ENCODE data around the gene EEF1G. TPM values are rescaled to one million over a fixed set of nuclear protein-coding genes. Genes with fewer than 3 reads are reported as not detected.

The EEF1G gene
- total RNA-seq, 1 experiment from 2014 or later: 1,815 TPM

DNA sequence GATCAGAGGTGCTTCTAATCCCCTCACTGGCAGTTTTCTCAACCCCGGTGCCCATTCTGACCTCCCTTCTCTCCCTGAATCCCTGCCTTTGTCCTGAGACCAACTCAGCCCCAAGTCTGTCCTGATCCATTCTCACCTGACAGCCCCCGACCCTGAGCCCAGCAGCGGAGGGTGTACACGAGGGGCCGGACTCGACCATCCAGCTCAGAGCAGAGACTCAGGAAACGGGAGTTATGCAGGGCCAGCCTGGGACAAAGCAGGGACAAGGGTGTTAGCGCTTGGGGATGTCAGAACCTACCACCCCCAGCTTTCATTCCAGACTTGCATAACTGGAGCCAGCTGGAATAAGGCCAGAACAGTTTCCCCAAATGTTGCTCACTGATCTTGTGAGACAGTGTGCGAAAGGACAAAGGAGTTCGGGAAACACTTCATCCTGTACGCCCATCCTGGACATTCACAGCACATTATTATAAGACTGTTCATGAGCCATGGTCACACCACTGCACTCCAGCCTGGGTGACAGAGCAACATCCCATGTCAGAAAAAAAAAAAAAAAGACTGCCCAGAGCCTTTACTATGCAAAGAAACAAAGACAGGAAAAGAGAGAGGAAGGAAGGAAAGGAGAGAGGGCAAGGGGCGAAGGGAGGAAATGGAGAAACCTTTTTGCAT lies 3.5 kb upstream of the EEF1G start:
- Histone ChIP-seq H3K27ac (ENCODE audit: low read length) (no peak overlapping the region), H3K4me2 (ENCODE audit: low read length) (no peak overlapping the region), H3K9ac (ENCODE audit: low read length) (no peak overlapping the region), H3K4me3 (ENCODE audit: low read length) (no peak overlapping the region), H3K36me3 (ENCODE audit: low read depth, low read length) (peaks cover 30% of the 10 kb centered on the region), H3F3A (ENCODE audit: low read length, unreplicated experiment) (no peaks in the 10 kb centered on the region), H3K79me2 (ENCODE audit: low read length) (peaks cover 41% of the 10 kb centered on the region), H3K9me2 (replicated peaks; ENCODE audit: low read length) (no peaks in the 10 kb centered on the region), H4K20me1 (ENCODE audit: low read length) (peaks cover 6% of the 10 kb centered on the region), H2AFZ (ENCODE audit: low read length) (no peak overlapping the region), H3K4me1 (ENCODE audit: insufficient read depth, low read length) (peaks cover 20% of the 10 kb centered on the region), H3K9me3 (ENCODE audit: low read length) (no peaks in the 10 kb centered on the region), H3K27me3 (ENCODE audit: low read length) (no peaks in the 10 kb centered on the region)
- POLR2A ChIA-PET (ENCODE audit: unreplicated experiment): interaction anchor here (0.7 kb wide), 1 partner anchor 14 kb away, joined by 7 read pairs; no protein-coding TSS in a partner anchor
- no TSS peak for BruUV-seq (replicated peaks)
- CTCF ChIA-PET: interaction anchor here (0.7 kb wide), 2 partner anchors 103 to 182 kb away, joined by 4 to 8 read pairs; no protein-coding TSS in a partner anchor
- ATAC-seq (no peak), DNase-seq (no peak)
- TF ChIP-seq EZH2phosphoT487 (IDR thresholded peaks at IDR 0.05; ENCODE audit: borderline replicate concordance, low read length): no peak
- TF ChIP-seq EZH2 (IDR thresholded peaks at IDR 0.05; ENCODE audit: low read length, unreplicated experiment): no peak
- intact Hi-C loops (cut with micrococcal nuclease): no loop called here

DNA sequence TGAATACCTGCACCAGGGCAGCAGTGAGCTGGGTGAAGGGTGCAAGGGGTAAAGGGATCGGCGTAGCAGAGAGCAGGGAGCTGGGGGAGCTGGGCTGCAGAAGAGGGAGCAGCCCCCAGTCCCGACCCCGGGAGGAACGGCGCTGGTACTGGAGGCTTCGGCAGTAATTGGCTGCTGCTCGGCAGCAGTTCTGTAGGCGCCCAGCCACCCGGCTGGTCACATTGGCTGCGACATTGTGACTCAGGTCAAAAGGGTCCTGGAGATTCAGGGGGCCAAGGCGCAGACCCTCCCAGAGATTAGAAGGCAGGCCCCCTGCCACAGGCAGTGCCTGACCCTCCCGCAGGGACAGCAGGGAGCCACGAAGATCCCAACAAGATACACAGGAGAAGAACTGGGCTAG lies 2.1 kb upstream of the EEF1G start:
- BruUV-seq (replicated peaks): no TSS peak
- H3K79me2 ChIP-seq (ENCODE audit: low read length): peaks cover 54% of the 10 kb centered on the region
- H3K4me2 ChIP-seq (ENCODE audit: low read length): peak overlapping the region; percentile 99
- peaks cover 19% of the 10 kb centered on the region for H4K20me1 ChIP-seq (ENCODE audit: low read length)
- peak overlapping the region; percentile 98; the same call in 1 of the 2 replicates for H3K9ac ChIP-seq (ENCODE audit: low read length)
- DNase-seq (no peak), ATAC-seq (no peak)
- peak overlapping the region; percentile 94; the same call in 1 of the 2 replicates for H3K4me3 ChIP-seq (ENCODE audit: low read length)
- ChIA-PET POLR2A (ENCODE audit: unreplicated experiment) (no interaction called here), CTCF (no interaction called here)
- no peak overlapping the region for H3K27ac ChIP-seq (ENCODE audit: low read length)
- no peaks in the 10 kb centered on the region for H3K9me2 ChIP-seq (replicated peaks; ENCODE audit: low read length)
- no peaks in the 10 kb centered on the region for H3K27me3 ChIP-seq (ENCODE audit: low read length)
- H3F3A ChIP-seq (ENCODE audit: low read length, unreplicated experiment): no peaks in the 10 kb centered on the region
- no peaks in the 10 kb centered on the region for H3K9me3 ChIP-seq (ENCODE audit: low read length)
- TF ChIP-seq, protein P1, sequence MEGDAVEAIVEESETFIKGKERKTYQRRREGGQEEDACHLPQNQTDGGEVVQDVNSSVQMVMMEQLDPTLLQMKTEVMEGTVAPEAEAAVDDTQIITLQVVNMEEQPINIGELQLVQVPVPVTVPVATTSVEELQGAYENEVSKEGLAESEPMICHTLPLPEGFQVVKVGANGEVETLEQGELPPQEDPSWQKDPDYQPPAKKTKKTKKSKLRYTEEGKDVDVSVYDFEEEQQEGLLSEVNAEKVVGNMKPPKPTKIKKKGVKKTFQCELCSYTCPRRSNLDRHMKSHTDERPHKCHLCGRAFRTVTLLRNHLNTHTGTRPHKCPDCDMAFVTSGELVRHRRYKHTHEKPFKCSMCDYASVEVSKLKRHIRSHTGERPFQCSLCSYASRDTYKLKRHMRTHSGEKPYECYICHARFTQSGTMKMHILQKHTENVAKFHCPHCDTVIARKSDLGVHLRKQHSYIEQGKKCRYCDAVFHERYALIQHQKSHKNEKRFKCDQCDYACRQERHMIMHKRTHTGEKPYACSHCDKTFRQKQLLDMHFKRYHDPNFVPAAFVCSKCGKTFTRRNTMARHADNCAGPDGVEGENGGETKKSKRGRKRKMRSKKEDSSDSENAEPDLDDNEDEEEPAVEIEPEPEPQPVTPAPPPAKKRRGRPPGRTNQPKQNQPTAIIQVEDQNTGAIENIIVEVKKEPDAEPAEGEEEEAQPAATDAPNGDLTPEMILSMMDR (conservative IDR thresholded peaks at IDR 0.05; ENCODE audit: low read depth, low read length): no peak
- no peak for TF ChIP-seq EZH2 (IDR thresholded peaks at IDR 0.05; ENCODE audit: low read length, unreplicated experiment)
- TF ChIP-seq EZH2phosphoT487 (IDR thresholded peaks at IDR 0.05; ENCODE audit: borderline replicate concordance, low read length): no peak
- H3K4me1 ChIP-seq (ENCODE audit: insufficient read depth, low read length): peaks cover 33% of the 10 kb centered on the region
- H3K36me3 ChIP-seq (ENCODE audit: low read depth, low read length): peaks cover 37% of the 10 kb centered on the region
- intact Hi-C loops (cut with micrococcal nuclease): loop anchor here (1.0 kb wide), 1 partner anchor 15 kb away; the partner anchor contains the start of gene TUT1
- H2AFZ ChIP-seq (ENCODE audit: low read length): no peak overlapping the region

DNA sequence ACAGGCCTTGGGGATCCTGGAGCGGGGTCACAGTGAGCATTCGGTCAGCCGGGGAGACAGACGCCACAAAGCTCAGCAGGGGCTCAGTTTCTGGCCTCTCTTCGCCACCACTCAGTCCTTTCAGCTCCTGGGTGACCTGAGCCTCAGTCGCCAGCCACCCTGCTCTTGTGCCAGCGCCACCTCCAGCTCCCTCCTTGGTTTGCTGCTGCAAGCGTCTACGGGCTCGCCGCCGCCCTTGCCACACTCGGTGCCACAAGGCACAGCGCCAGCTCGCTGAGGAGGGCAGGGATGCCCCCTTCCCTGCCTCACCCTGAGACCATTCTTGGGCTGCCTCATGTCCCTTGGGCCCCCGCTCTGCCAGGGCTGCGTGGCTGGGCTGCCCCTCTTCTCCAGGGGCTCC lies 1.5 kb upstream of the EEF1G start:
- TF ChIP-seq EZH2 (IDR thresholded peaks at IDR 0.05; ENCODE audit: low read length, unreplicated experiment): no peak
- no peak for TF ChIP-seq EZH2phosphoT487 (IDR thresholded peaks at IDR 0.05; ENCODE audit: borderline replicate concordance, low read length)
- Histone ChIP-seq H3K27me3 (ENCODE audit: low read length) (no peaks in the 10 kb centered on the region), H3K36me3 (ENCODE audit: low read depth, low read length) (peaks cover 43% of the 10 kb centered on the region), H4K20me1 (ENCODE audit: low read length) (peaks cover 25% of the 10 kb centered on the region), H3K4me2 (ENCODE audit: low read length) (peak overlapping the region; percentile 99), H3F3A (ENCODE audit: low read length, unreplicated experiment) (no peaks in the 10 kb centered on the region), H3K9ac (ENCODE audit: low read length) (peak overlapping the region; percentile 98), H3K9me2 (replicated peaks; ENCODE audit: low read length) (no peaks in the 10 kb centered on the region), H3K27ac (ENCODE audit: low read length) (0 out of 2 replicates have a peak overlapping the region, but pooled peaks have one; percentile 74), H2AFZ (ENCODE audit: low read length) (peak overlapping the region; percentile 92; the same call in 1 of the 2 replicates), H3K79me2 (ENCODE audit: low read length) (peaks cover 61% of the 10 kb centered on the region), H3K4me1 (ENCODE audit: insufficient read depth, low read length) (peaks cover 36% of the 10 kb centered on the region), H3K4me3 (ENCODE audit: low read length) (peak overlapping the region; percentile 94), H3K9me3 (ENCODE audit: low read length) (no peaks in the 10 kb centered on the region)
- DNase-seq: no peak
- ATAC-seq: peak; percentile 23
- POLR2A ChIA-PET (ENCODE audit: unreplicated experiment): interaction anchor here (0.9 to 1.0 kb wide), 2 partner anchors 16 to 17 kb away, joined by 3 to 12 read pairs; partner anchors contain the start of gene TUT1
- CTCF ChIA-PET: interaction anchor here (0.7 to 1.6 kb wide), 3 partner anchors 16 to 150 kb away, joined by 3 to 7 read pairs (median 4); partner anchors contain the start of gene TUT1
- intact Hi-C loops (cut with micrococcal nuclease): loop anchor here (1.0 kb wide), 1 partner anchor 16 kb away; the partner anchor contains the start of gene TUT1
- BruUV-seq (replicated peaks): no TSS peak
